Prostate gland (tissue), 2 donors: ENCODE results near the gene POLD4. TPM values are rescaled to one million over a fixed set of nuclear protein-coding genes. Genes with fewer than 3 reads are reported as not detected.

ENCODE experiments used
- DNase-seq: peaks from one replicate; pipeline ENCODE4 v3.0.0-alpha.2; 2019; ENCODE audit warnings: low spot score
- H3K27ac ChIP-seq, 2 donors: fragments of 200-600 bp; sonication (generic); 2 replicates each; pipeline ENCODE4 v1.5.1; 2017 to 2019
- H3K27me3 ChIP-seq: fragments of 200-600 bp; sonication (generic); replicated peaks from 2 replicates; pipeline ENCODE4 v1.5.1; 2019; ENCODE audit not compliant: insufficient read depth
- H3K36me3 ChIP-seq, 2 donors: fragments of 200-600 bp; sonication (generic); 1 replicate in 1 of 2; 2 replicates in 1 of 2; pipeline versions ENCODE4 v1.5.1 to v1.8.1; 2017 to 2019
- H3K4me1 ChIP-seq: fragments of 200-600 bp; sonication (generic); replicated peaks from 2 replicates; pipeline ENCODE4 v1.5.1; 2019
- H3K4me3 ChIP-seq, 2 donors: fragments of 200-600 bp; sonication (generic); 2 replicates each; pipeline ENCODE4 v1.5.1; 2017 to 2019
- H3K9me3 ChIP-seq: fragments of 200-600 bp; sonication (generic); 2 replicates; pipeline ENCODE4 v1.5.1; 2017
- CTCF ChIP-seq, 4 experiments: fragments of 200-600 bp in 2 of 4; fragments of 450-650 bp in 2 of 4; sonication (generic) in 2 of 4; IDR thresholded peaks; 1 replicate in 3 of 4; 2 replicates in 1 of 4; pipeline ENCODE4 v1.5.1; 2016 to 2019; ENCODE audit warnings: antibody characterized with exemption in 4 of 4, mild to moderate bottlenecking in 2 of 4, moderate library complexity in 2 of 4
- POLR2A ChIP-seq: fragments of 450-650 bp; IDR thresholded peaks from one replicate; pipeline ENCODE4 v1.6.1; 2016; ENCODE audit warnings: antibody characterized with exemption, mild to moderate bottlenecking
- POLR2AphosphoS5 ChIP-seq: sonication (generic); formaldehyde crosslinking; IDR thresholded peaks from one replicate; pipeline ENCODE4 v1.6.1; 2017; ENCODE audit warnings: antibody characterized with exemption
- WGBS: methylation state at CpG from one replicate; pipeline ENCODE4 v1.1.5; 2018; 5-methylcytosine and 5-hydroxymethylcytosine counted together
- intact Hi-C: fragments of 100-400 bp; cut with DNase I; formaldehyde crosslinking; loops from one replicate; pipeline ENCODE4 v1.14.2; 2022
- total RNA-seq, 2 donors: library from RNA; depleted of rRNA; stranded (reverse); fragments of >200 nt; gene quantifications; one replicate each; pipeline ENCODE4 v1.1.0, GENCODE V29; 2016

The POLD4 gene
- total RNA-seq, 2 donors from 2014 or later: 95.1 to 145 TPM

GRCh38 chr11:67400251-67400941 is 47.0 kb upstream of the POLD4 start:
- TF ChIP-seq CTCF (IDR thresholded peaks at IDR 0.05) (no peak), POLR2AphosphoS5 (no peak), POLR2A (no peak)
- Histone ChIP-seq H3K9me3 (no peaks in the 10 kb centered on the region), H3K4me1 (peaks cover 15% of the 10 kb centered on the region), H3K27me3 (no peaks in the 10 kb centered on the region), H3K36me3 (peaks cover 6 to 13% of the 10 kb centered on the region in 2 donors), H3K27ac (peak overlapping the region; percentile 86 to 96), H3K4me3 (peak overlapping the region; percentile 67 to 94)
- DNase-seq: no peak
- intact Hi-C loops: loop anchor here (5.0 kb wide), 2 partner anchors 67 to 107 kb away; partner anchors contain the start of genes CDK2AP2, PITPNM1 and TMEM134
- 32% methylated on average over 23 of the region's 23 CpGs for WGBS

- Histone ChIP-seq H3K27ac (no peak overlapping the region), H3K36me3 (peaks cover 6 to 13% of the 10 kb centered on the region in 2 donors), H3K4me1 (peaks cover 15% of the 10 kb centered on the region)
These were observed 45.6 kb upstream of the POLD4 start for GRCh38 chr11:67398661-67399563.

DNA sequence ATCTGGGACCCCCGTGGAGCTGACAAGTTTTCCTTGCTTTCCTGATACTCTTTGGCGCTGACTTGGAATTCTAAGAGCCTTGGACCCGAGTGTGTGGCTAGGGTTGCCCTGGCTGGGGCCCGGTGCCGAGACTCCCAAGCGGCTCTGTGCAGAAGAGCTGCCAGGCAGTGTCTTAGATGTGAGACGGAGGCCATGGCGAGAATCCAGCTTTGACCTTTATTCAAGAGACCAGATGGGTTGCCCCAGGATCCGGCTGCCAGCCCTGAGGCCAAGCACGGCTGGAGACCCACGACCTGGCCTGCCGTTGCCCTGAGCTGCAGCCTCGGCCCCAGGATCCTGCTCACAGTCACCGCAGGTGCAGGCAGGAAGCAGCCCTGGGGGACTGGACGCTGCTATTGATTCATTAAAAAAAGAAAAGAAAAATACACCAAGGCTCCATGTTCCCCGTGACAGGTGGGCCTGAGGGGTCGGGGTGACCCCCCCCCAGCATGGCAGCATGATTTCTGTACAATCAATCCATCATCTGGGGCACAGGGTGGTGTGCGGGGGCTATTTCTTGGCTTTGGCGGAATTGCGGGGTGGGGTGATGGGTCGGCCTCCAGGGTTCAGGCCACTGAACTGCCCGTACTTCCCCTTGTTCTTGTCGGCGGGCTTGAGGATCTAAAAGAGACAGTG is 44.8 kb upstream of the POLD4 start:
- Histone ChIP-seq H3K27me3 (no peaks in the 10 kb centered on the region), H3K4me3 (no peak overlapping the region), H3K4me1 (peaks cover 15% of the 10 kb centered on the region), H3K9me3 (no peaks in the 10 kb centered on the region), H3K36me3 (peaks cover 6 to 13% of the 10 kb centered on the region in 2 donors), H3K27ac (no peak overlapping the region)
- TF ChIP-seq CTCF (IDR thresholded peaks at IDR 0.05) (no peak), POLR2AphosphoS5 (no peak), POLR2A (no peak)
- intact Hi-C loops: no loop called here
- WGBS: 78% methylated on average over 23 of the region's 24 CpGs
- DNase-seq: no peak

More at GRCh38 chr11:67398661-67399563, 45.6 kb upstream of the POLD4 start:
- intact Hi-C loops: no loop called here
- H3K9me3 ChIP-seq: no peaks in the 10 kb centered on the region
- no peaks in the 10 kb centered on the region for H3K27me3 ChIP-seq
- DNase-seq: no peak
- 81% methylated on average over 31 of the region's 31 CpGs for WGBS
- TF ChIP-seq CTCF (IDR thresholded peaks at IDR 0.05) (no peak), POLR2AphosphoS5 (no peak), POLR2A (no peak)
- H3K4me3 ChIP-seq: no peak overlapping the region

DNA sequence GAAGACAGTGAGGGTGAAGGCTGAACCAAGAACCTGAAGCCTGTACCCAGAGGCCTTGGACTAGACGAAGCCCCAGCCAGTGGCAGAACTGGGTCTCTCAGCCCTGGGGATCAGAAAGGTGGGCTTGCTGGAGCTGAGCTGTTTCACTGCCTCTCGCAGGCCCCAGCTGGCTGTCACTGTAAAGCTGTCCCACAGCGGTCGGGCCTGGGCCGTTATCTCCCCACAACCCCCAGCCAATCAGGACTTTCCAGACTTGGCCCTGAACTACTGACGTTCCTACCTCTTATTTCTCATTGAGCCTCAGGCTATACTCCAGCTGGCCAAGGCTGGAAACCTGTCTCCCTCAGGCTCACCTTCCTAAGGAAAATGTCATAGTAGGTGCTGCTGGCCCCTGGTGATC is 44.2 kb upstream of the POLD4 start:
- Histone ChIP-seq H3K27me3 (no peaks in the 10 kb centered on the region), H3K4me1 (peaks cover 18% of the 10 kb centered on the region), H3K27ac (no peak overlapping the region), H3K36me3 (peaks cover 6 to 13% of the 10 kb centered on the region in 2 donors), H3K4me3 (no peak overlapping the region), H3K9me3 (no peaks in the 10 kb centered on the region)
- 50% methylated on average over 6 of the region's 6 CpGs for WGBS
- TF ChIP-seq CTCF (IDR thresholded peaks at IDR 0.05) (no peak), POLR2A (no peak), POLR2AphosphoS5 (no peak)
- no peak for DNase-seq
- intact Hi-C loops: no loop called here
